H9 (cell line): ENCODE data around the gene SLCO2A1. TPM values are rescaled to one million over a fixed set of nuclear protein-coding genes. Genes with fewer than 3 reads are reported as not detected.

Experiments used
- DNase-seq: peaks from one replicate; pipeline ENCODE4 v3.0.0-alpha.2; 2017
- H2AFZ ChIP-seq: one replicate; pipeline ENCODE4 v1.6.1; 2013; ENCODE audit warnings: mild to moderate bottlenecking, low read length, control low read depth, moderate library complexity
- H2AK5ac ChIP-seq: 2 replicates; pipeline ENCODE4 v1.6.1; 2013; ENCODE audit warnings: low read length, control low read depth, mixed read lengths; ENCODE audit not compliant: insufficient read length
- H2BK120ac ChIP-seq: one replicate; pipeline ENCODE4 v1.6.1; 2013; ENCODE audit warnings: low read depth, mild to moderate bottlenecking, low read length, control low read depth, inconsistent platforms; ENCODE audit not compliant: poor library complexity, severe bottlenecking
- H2BK12ac ChIP-seq: 2 replicates; pipeline ENCODE4 v1.6.1; 2013; ENCODE audit warnings: low read length, control low read depth, mixed read lengths, low read depth; ENCODE audit not compliant: insufficient read length
- H2BK15ac ChIP-seq: 2 replicates; pipeline ENCODE4 v1.6.1; 2013; ENCODE audit warnings: low read depth, low read length, control low read depth
- H2BK20ac ChIP-seq: one replicate; pipeline ENCODE4 v1.6.1; 2013; ENCODE audit warnings: low read depth, mild to moderate bottlenecking, low read length, control low read depth, inconsistent platforms; ENCODE audit not compliant: poor library complexity, severe bottlenecking
- H2BK5ac ChIP-seq: 2 replicates; pipeline ENCODE4 v1.6.1; 2013; ENCODE audit warnings: low read length, control low read depth, mixed read lengths; ENCODE audit not compliant: insufficient read length
- H3K14ac ChIP-seq: 2 replicates; pipeline ENCODE4 v1.6.1; 2013; ENCODE audit warnings: low read length, control low read depth; ENCODE audit not compliant: insufficient read depth
- H3K18ac ChIP-seq: 2 replicates; pipeline ENCODE4 v1.6.1; 2013; ENCODE audit warnings: low read depth, mild to moderate bottlenecking, mixed read lengths, low read length, control low read depth; ENCODE audit not compliant: insufficient read length
- H3K23ac ChIP-seq: 2 replicates; pipeline ENCODE4 v1.6.1; 2013; ENCODE audit warnings: low read length, control low read depth, mixed read lengths, low read depth; ENCODE audit not compliant: insufficient read length
- H3K23me2 ChIP-seq: 2 replicates; pipeline ENCODE4 v1.6.1; 2013; ENCODE audit warnings: low read depth, mild to moderate bottlenecking, mixed read lengths, low read length, control low read depth; ENCODE audit not compliant: insufficient read length, poor library complexity, severe bottlenecking
- H3K27ac ChIP-seq: 2 replicates; pipeline ENCODE4 v1.5.1; 2013; ENCODE audit warnings: low read length, control low read depth, mixed read lengths, low read depth; ENCODE audit not compliant: insufficient read length
- H3K27me3 ChIP-seq: 2 replicates; pipeline ENCODE4 v1.6.1; 2013; ENCODE audit warnings: low read length, control low read depth, inconsistent platforms; ENCODE audit not compliant: insufficient read depth
- H3K4ac ChIP-seq: 2 replicates; pipeline ENCODE4 v1.6.1; 2013; ENCODE audit warnings: low read depth, mild to moderate bottlenecking, control low read depth, inconsistent platforms, low read length, moderate library complexity
- H3K4me1 ChIP-seq: 2 replicates; pipeline ENCODE4 v1.6.1; 2013; ENCODE audit warnings: low read length, control low read depth, inconsistent platforms; ENCODE audit not compliant: insufficient read depth
- H3K4me2 ChIP-seq: 2 replicates; pipeline ENCODE4 v1.6.1; 2013; ENCODE audit warnings: low read length, control low read depth, mixed read lengths; ENCODE audit not compliant: insufficient read length, insufficient read depth
- H3K56ac ChIP-seq: 2 replicates; pipeline ENCODE4 v1.6.1; 2013; ENCODE audit warnings: low read depth, mild to moderate bottlenecking, mixed read lengths, low read length, control low read depth; ENCODE audit not compliant: insufficient read length
- H3K79me1 ChIP-seq: 2 replicates; pipeline ENCODE4 v1.6.1; 2013; ENCODE audit warnings: low read depth, mild to moderate bottlenecking, moderate library complexity, low read length, control low read depth, inconsistent platforms; ENCODE audit not compliant: insufficient read depth, poor library complexity, severe bottlenecking
- H3K79me2 ChIP-seq: 2 replicates; pipeline ENCODE4 v1.6.1; 2013; ENCODE audit warnings: low read length, control low read depth, inconsistent platforms; ENCODE audit not compliant: insufficient read depth
- H3K9ac ChIP-seq: 2 replicates; pipeline ENCODE4 v1.6.1; 2013; ENCODE audit warnings: low read length, control low read depth, mixed read lengths; ENCODE audit not compliant: insufficient read length; ENCODE audit errors: extremely low read depth
- H3K9me3 ChIP-seq: one replicate; pipeline ENCODE4 v1.6.1; 2013; ENCODE audit warnings: low read depth, low read length, inconsistent platforms; ENCODE audit not compliant: control insufficient read depth
- H3T11ph ChIP-seq: one replicate; pipeline ENCODE4 v1.6.1; 2013; ENCODE audit warnings: mild to moderate bottlenecking, low read length, control low read depth, inconsistent platforms
- H4K20me1 ChIP-seq: one replicate; pipeline ENCODE4 v1.6.1; 2013; ENCODE audit not compliant: control insufficient read depth, insufficient read length, insufficient read depth
- H4K5ac ChIP-seq: 2 replicates; pipeline ENCODE4 v1.6.1; 2013; ENCODE audit warnings: low read depth, mild to moderate bottlenecking, mixed read lengths, low read length, control low read depth; ENCODE audit not compliant: insufficient read length
- H4K8ac ChIP-seq: replicated peaks from 2 replicates; pipeline ENCODE4 v1.6.1; 2013; ENCODE audit warnings: low read length, control low read depth, mixed read lengths, low read depth; ENCODE audit not compliant: insufficient read length
- H4K91ac ChIP-seq: 2 replicates; pipeline ENCODE4 v1.6.1; 2013; ENCODE audit warnings: low read depth, mild to moderate bottlenecking, moderate library complexity, mixed read lengths, low read length, control low read depth; ENCODE audit not compliant: insufficient read length
- H3K27ac Mint-ChIP-seq, 3 experiments: 2 replicates in 2 of 3; 3 replicates in 1 of 3; pipeline ENCODE4 v1.8.0; 2020 to 2021; ENCODE audit warnings: mixed read lengths in 3 of 3, mild to moderate bottlenecking in 1 of 3, moderate library complexity in 1 of 3
- H3K27me3 Mint-ChIP-seq: 2 replicates; pipeline ENCODE4 v1.8.0; 2021; ENCODE audit warnings: low read depth, mild to moderate bottlenecking, moderate library complexity, mixed read lengths
- H3K36me3 Mint-ChIP-seq, 3 experiments: 2 replicates in 2 of 3; 3 replicates in 1 of 3; pipeline ENCODE4 v1.8.0; 2020 to 2021; ENCODE audit warnings: low read depth in 3 of 3, mixed read lengths in 3 of 3; ENCODE audit not compliant: insufficient read depth in 1 of 3
- H3K4me1 Mint-ChIP-seq, 2 experiments: 2 replicates each; pipeline ENCODE4 v1.8.0; 2020; ENCODE audit warnings: mixed read lengths in 2 of 2
- H3K4me3 Mint-ChIP-seq, 2 experiments: 2 replicates in 1 of 2; 3 replicates in 1 of 2; pipeline ENCODE4 v1.8.0; 2020 to 2021; ENCODE audit warnings: mild to moderate bottlenecking in 2 of 2, mixed read lengths in 2 of 2, moderate library complexity in 1 of 2
- H3K9me3 Mint-ChIP-seq, 2 experiments: 2 replicates in 1 of 2; 3 replicates in 1 of 2; pipeline ENCODE4 v1.8.0; 2020; ENCODE audit warnings: mild to moderate bottlenecking in 2 of 2, mixed read lengths in 2 of 2, moderate library complexity in 1 of 2
- CTCF ChIP-seq: fragments of 200-600 bp; sonication (generic); conservative IDR thresholded peaks from 3 replicates; pipeline ENCODE4 v1.8.0; 2021; ENCODE audit warnings: antibody characterized with exemption, mild to moderate bottlenecking
- WGBS: extraction: QIAGEN DNeasy Blood & Tissue Kit; methylation state at CpG from one replicate; pipeline ENCODE4 v1.1.7; 2013; ENCODE audit warnings: missing lambda C conversion rate, low lambda C conversion rate, mixed read lengths; ENCODE audit not compliant: insufficient read length; ENCODE audit errors: extremely low coverage; 5-methylcytosine and 5-hydroxymethylcytosine counted together
- total RNA-seq: library from RNA; stranded (reverse); gene quantifications from 2 replicates; pipeline ENCODE4 v1.2.1, GENCODE V29; 2021

Gene SLCO2A1
- total RNA-seq, 1 experiment from 2014 or later: 0.98 TPM

DNA sequence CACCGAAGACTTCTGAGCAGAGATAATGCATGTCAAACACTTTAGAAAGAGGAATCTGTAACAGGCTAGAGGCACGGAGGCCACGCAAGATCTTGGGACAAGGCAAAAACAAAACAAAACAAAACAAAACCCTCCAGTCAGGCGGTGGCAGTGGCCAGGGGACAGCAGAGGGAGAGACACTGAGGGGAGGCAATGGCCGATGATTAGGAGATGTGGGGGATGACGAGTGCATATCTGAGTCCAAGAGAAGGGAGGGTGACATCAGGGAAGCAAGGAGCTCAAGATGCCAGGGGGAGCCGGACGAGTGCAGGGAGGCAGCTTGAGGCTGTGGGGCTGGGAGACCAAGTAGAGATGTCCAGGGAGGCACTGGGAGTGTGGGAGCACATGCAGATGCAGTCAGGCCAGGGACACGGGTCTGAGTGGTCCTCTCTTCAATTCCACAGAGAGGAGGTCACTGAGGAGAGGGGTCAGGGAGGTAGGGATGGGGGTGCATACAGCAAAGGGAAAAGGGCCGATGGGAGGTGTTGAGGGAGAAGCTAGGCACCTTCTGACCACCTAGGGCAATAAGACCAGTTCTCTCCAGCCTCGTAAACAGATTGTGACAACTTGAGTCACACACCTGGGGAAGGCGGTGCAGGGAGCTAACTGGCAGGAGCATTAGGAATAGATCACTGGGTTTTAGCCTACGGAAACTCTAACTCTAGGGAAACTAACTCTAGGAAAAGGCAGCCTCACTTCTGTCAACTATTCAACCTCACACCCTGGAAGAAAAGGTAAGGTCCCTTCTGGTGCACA is 29.6 kb downstream of the SLCO2A1 start:
- no peak overlapping the region for H3K9ac ChIP-seq
- no peak overlapping the region for H2AFZ ChIP-seq
- H3K79me1 ChIP-seq: no peaks in the 10 kb centered on the region
- Mint-ChIP-seq H3K4me3 (no peak overlapping the region), H3K27ac (peak overlapping the region in 1 of 3 experiments; percentile 13; a peak in 1 of 7 replicates), H3K9me3 (peaks cover 8 to 11% of the 10 kb centered on the region in 2 experiments; a peak in 4 of 5 replicates), H3K36me3 (peaks cover 4 to 7% (median 6%) of the 10 kb centered on the region in 3 experiments; a peak in 5 of 7 replicates), H3K4me1 (peaks cover 10 to 16% of the 10 kb centered on the region in 2 experiments), H3K27me3 (peaks cover 23% of the 10 kb centered on the region)
- WGBS: no CpG with 5 or more reads among the region's 13 CpGs
- H2BK5ac ChIP-seq: no peak overlapping the region
- no peaks in the 10 kb centered on the region; the same call in 1 of the 2 replicates for H3K27me3 ChIP-seq
- no peak overlapping the region for H3K18ac ChIP-seq
- H3K27ac ChIP-seq: no peak overlapping the region
- DNase-seq: no peak
- H3K23me2 ChIP-seq: no peaks in the 10 kb centered on the region
- H2BK120ac ChIP-seq: no peak overlapping the region
- no peak overlapping the region for H3K4ac ChIP-seq
- H3K4me1 ChIP-seq: no peaks in the 10 kb centered on the region
- no peak overlapping the region for H2BK12ac ChIP-seq
- no peak overlapping the region for H4K8ac ChIP-seq
- no peaks in the 10 kb centered on the region for H4K20me1 ChIP-seq
- H2BK15ac ChIP-seq: no peak overlapping the region
- H4K91ac ChIP-seq: no peak overlapping the region
- no peak overlapping the region for H3T11ph ChIP-seq
- H3K9me3 ChIP-seq: no peaks in the 10 kb centered on the region
- H3K4me2 ChIP-seq: no peak overlapping the region
- no peak overlapping the region for H4K5ac ChIP-seq
- no peak overlapping the region for H2AK5ac ChIP-seq
- no peak overlapping the region for H2BK20ac ChIP-seq
- no peak overlapping the region for H3K23ac ChIP-seq
- no peaks in the 10 kb centered on the region for H3K79me2 ChIP-seq
- H3K56ac ChIP-seq: no peak overlapping the region
- no peak for TF ChIP-seq CTCF
- no peak overlapping the region; the same call in 1 of the 2 replicates for H3K14ac ChIP-seq
